HCT116 (cell line): ENCODE data around the gene EIF1AD. TPM values are rescaled to one million over a fixed set of nuclear protein-coding genes. Genes with fewer than 3 reads are reported as not detected.

Experiments used
- ATAC-seq: fragments of 200-7000 bp; cut with Tn5 transposase; 2 replicates; pipeline ENCODE4 v1.9.1; 2020; ENCODE audit warnings: mild to moderate bottlenecking, moderate library complexity
- BruUV-seq: library from RNA; stranded (reverse); fragments of 400-500 nt; replicated peaks from 2 replicates; lab custom pipeline; 2021; lab: Mats Ljungman, UMichigan
- CTCF ChIA-PET: fragments of 300-600 bp; sonication (Branson Sonifier 250); formaldehyde crosslinking; loops from one replicate; lab custom pipeline; 2021; ENCODE audit warnings: antibody characterized with exemption; lab: Charles Lee
- POLR2A ChIA-PET: fragments of 300-600, 350-600 bp; sonication (Branson Sonifier 250); formaldehyde crosslinking; loops from one replicate; lab custom pipeline; 2021; ENCODE audit warnings: antibody characterized with exemption; lab: Charles Lee
- RAD21 ChIA-PET, 2 experiments: fragments of 300-600 bp; sonication (Branson Sonifier 250); formaldehyde crosslinking; loops; one replicate each; lab custom pipeline; 2023; ENCODE audit warnings: low total read pairs in 2 of 2; ENCODE audit not compliant: uncharacterized antibody in 2 of 2, unreplicated experiment in 2 of 2, low non-redundant PET in 1 of 2; lab: Charles Lee
- DNase-seq: peaks from one replicate; pipeline ENCODE4 v3.0.0-alpha.2; 2010; ENCODE audit warnings: low read depth, low spot score
- H2AFZ ChIP-seq: fragments of 200-600 bp; shearing (Covaris generic), sonication (generic); 2 replicates; pipeline ENCODE4 v1.6.1; 2017; ENCODE audit warnings: low read depth, mixed run types, mixed read lengths, antibody characterized with exemption, low read length; ENCODE audit not compliant: poor library complexity, severe bottlenecking
- H3K27ac ChIP-seq: 2 replicates; pipeline ENCODE4 v1.5.1; 2012; ENCODE audit warnings: low read depth, low read length
- H3K27me3 ChIP-seq: fragments of 200-600 bp; sonication (generic); 2 replicates; pipeline ENCODE4 v1.6.1; 2016; ENCODE audit warnings: mixed run types, low read length, mixed read lengths; ENCODE audit not compliant: insufficient read depth
- H3K36me3 ChIP-seq, 2 experiments: fragments of 200-500 bp in 1 of 2; fragments of 200-600 bp in 1 of 2; sonication (Bioruptor generic) in 1 of 2; sonication (generic) in 1 of 2; 2 replicates each; pipeline versions ENCODE4 v1.5.1 to v1.6.1; 2014 to 2016; ENCODE audit warnings: low read length in 2 of 2, inconsistent platforms in 1 of 2, mixed read lengths in 1 of 2, mixed run types in 1 of 2; ENCODE audit not compliant: insufficient read depth in 2 of 2, control insufficient read depth in 1 of 2
- H3K4me1 ChIP-seq, 2 experiments: fragments of 200-600 bp in 1 of 2; sonication (generic) in 1 of 2; 2 replicates each; pipeline versions ENCODE4 v1.5.1 to v1.6.1; 2012 to 2017; ENCODE audit warnings: low read length in 2 of 2, inconsistent platforms in 1 of 2, mild to moderate bottlenecking in 1 of 2, mixed read lengths in 1 of 2, mixed run types in 1 of 2, moderate library complexity in 1 of 2; ENCODE audit not compliant: insufficient read depth in 2 of 2, control insufficient read depth in 1 of 2
- H3K4me2 ChIP-seq: fragments of 200-600 bp; sonication (generic); 2 replicates; pipeline ENCODE4 v1.6.1; 2017; ENCODE audit warnings: mixed run types, low read length, mixed read lengths
- H3K4me3 ChIP-seq, 2 experiments: fragments of 200-600 bp in 1 of 2; sonication (generic) in 1 of 2; replicated peaks in 1 of 2; 2 replicates each; pipeline ENCODE4 v1.5.1; 2011 to 2016; ENCODE audit warnings: low read length in 2 of 2, control low read depth in 1 of 2, low read depth in 1 of 2, mild to moderate bottlenecking in 1 of 2, mixed read lengths in 1 of 2, mixed run types in 1 of 2
- H3K79me2 ChIP-seq: fragments of 200-600 bp; sonication (generic); 2 replicates; pipeline ENCODE4 v1.6.1; 2017; ENCODE audit warnings: mild to moderate bottlenecking, mixed run types, low read length, moderate library complexity, mixed read lengths; ENCODE audit not compliant: insufficient read depth
- H3K9ac ChIP-seq: fragments of 200-600 bp; sonication (generic); 2 replicates; pipeline ENCODE4 v1.6.1; 2016; ENCODE audit warnings: low read length, mixed read lengths
- H3K9me2 ChIP-seq: fragments of 200-600 bp; sonication (generic), shearing (Covaris generic); 2 replicates; pipeline ENCODE4 v1.6.1; 2017; ENCODE audit warnings: mixed run types, mild to moderate bottlenecking, moderate library complexity; ENCODE audit not compliant: insufficient read depth
- H3K9me3 ChIP-seq, 2 experiments: fragments of 200-500 bp in 1 of 2; fragments of 200-600 bp in 1 of 2; sonication (Bioruptor generic) in 1 of 2; sonication (generic) in 1 of 2; 2 replicates each; pipeline ENCODE4 v1.6.1; 2014 to 2017; ENCODE audit warnings: low read length in 2 of 2, mixed read lengths in 2 of 2, inconsistent platforms in 1 of 2, low read depth in 1 of 2, mild to moderate bottlenecking in 1 of 2, mixed run types in 1 of 2, moderate library complexity in 1 of 2; ENCODE audit not compliant: control insufficient read depth in 1 of 2, insufficient read depth in 1 of 2
- H4K20me1 ChIP-seq: fragments of 200-600 bp; sonication (generic), shearing (Covaris generic); 2 replicates; pipeline ENCODE4 v1.6.1; 2017; ENCODE audit warnings: mixed run types, mild to moderate bottlenecking, moderate library complexity; ENCODE audit not compliant: insufficient read depth
- CEBPB ChIP-seq: IDR thresholded peaks from 2 replicates; pipeline ENCODE4 v1.6.1; 2012; ENCODE audit warnings: low read depth
- EGR1 ChIP-seq: IDR thresholded peaks from 2 replicates; pipeline ENCODE4 v1.6.1; 2012; ENCODE audit warnings: low read depth
- FOSL1 ChIP-seq: IDR thresholded peaks from 2 replicates; pipeline ENCODE4 v1.6.1; 2012; ENCODE audit warnings: low read depth
- JUND ChIP-seq: IDR thresholded peaks from 2 replicates; pipeline ENCODE4 v1.6.1; 2012
- MAX ChIP-seq: IDR thresholded peaks from 2 replicates; pipeline ENCODE4 v1.6.1; 2012
- POLR2A ChIP-seq: IDR thresholded peaks from 2 replicates; pipeline ENCODE4 v1.7.0; 2011; ENCODE audit warnings: borderline replicate concordance; ENCODE audit not compliant: insufficient read depth, insufficient read length; ENCODE audit errors: extremely low read depth
- POLR2AphosphoS5 ChIP-seq: IDR thresholded peaks from 2 replicates; pipeline ENCODE4 v1.6.1; 2011; ENCODE audit warnings: mild to moderate bottlenecking, low read depth, low read length, moderate library complexity
- RAD21 ChIP-seq: IDR thresholded peaks from 2 replicates; pipeline ENCODE4 v1.6.1; 2012; ENCODE audit warnings: low read depth, mild to moderate bottlenecking
- SIN3A ChIP-seq: IDR thresholded peaks from 2 replicates; pipeline ENCODE4 v1.6.1; 2012; ENCODE audit warnings: low read depth
- SP1 ChIP-seq: IDR thresholded peaks from 2 replicates; pipeline ENCODE4 v1.6.1; 2012; ENCODE audit warnings: low read depth
- TCF7L2 ChIP-seq: IDR thresholded peaks from 2 replicates; pipeline ENCODE4 v1.7.0; 2011; ENCODE audit warnings: borderline replicate concordance, inconsistent platforms; ENCODE audit not compliant: insufficient read depth, insufficient read length; ENCODE audit errors: extremely low read depth
- YY1 ChIP-seq: IDR thresholded peaks from 2 replicates; pipeline ENCODE4 v1.6.1; 2011; ENCODE audit warnings: low read length, low read depth, moderate library complexity, mild to moderate bottlenecking; ENCODE audit not compliant: insufficient replicate concordance; ENCODE audit errors: extremely low read depth
- intact Hi-C: fragments of 100-400 bp; cut with micrococcal nuclease; formaldehyde crosslinking; loops from 2 replicates; pipeline ENCODE4 v1.10.0; 2022
- total RNA-seq: library from RNA; stranded (reverse); gene quantifications from one replicate; pipeline ENCODE4 v1.2.1, GENCODE V29; 2021; ENCODE audit not compliant: unreplicated experiment
- TF ChIP-seq, protein P1 (sequence below), 3 experiments: fragments of 200-600 bp in 1 of 3; sonication (generic) in 1 of 3; IDR thresholded peaks in 2 of 3; conservative IDR thresholded peaks in 1 of 3; 2 replicates each; pipeline ENCODE4 v1.5.1; 2012 to 2017; ENCODE audit warnings: low read depth in 2 of 3, low read length in 2 of 3, antibody characterized with exemption in 1 of 3, borderline replicate concordance in 1 of 3, control low read depth in 1 of 3, mild to moderate bottlenecking in 1 of 3, mixed read lengths in 1 of 3, mixed run types in 1 of 3, moderate library complexity in 1 of 3; ENCODE audit not compliant: insufficient read depth in 1 of 3
- TF ChIP-seq, protein P2 (sequence below): IDR thresholded peaks from 2 replicates; pipeline ENCODE4 v1.6.1; 2011; ENCODE audit warnings: mild to moderate bottlenecking, low read length, moderate library complexity; ENCODE audit not compliant: insufficient replicate concordance; ENCODE audit errors: extremely low read depth

The EIF1AD gene
- total RNA-seq, 1 experiment from 2014 or later = 45.5 TPM

DNA sequence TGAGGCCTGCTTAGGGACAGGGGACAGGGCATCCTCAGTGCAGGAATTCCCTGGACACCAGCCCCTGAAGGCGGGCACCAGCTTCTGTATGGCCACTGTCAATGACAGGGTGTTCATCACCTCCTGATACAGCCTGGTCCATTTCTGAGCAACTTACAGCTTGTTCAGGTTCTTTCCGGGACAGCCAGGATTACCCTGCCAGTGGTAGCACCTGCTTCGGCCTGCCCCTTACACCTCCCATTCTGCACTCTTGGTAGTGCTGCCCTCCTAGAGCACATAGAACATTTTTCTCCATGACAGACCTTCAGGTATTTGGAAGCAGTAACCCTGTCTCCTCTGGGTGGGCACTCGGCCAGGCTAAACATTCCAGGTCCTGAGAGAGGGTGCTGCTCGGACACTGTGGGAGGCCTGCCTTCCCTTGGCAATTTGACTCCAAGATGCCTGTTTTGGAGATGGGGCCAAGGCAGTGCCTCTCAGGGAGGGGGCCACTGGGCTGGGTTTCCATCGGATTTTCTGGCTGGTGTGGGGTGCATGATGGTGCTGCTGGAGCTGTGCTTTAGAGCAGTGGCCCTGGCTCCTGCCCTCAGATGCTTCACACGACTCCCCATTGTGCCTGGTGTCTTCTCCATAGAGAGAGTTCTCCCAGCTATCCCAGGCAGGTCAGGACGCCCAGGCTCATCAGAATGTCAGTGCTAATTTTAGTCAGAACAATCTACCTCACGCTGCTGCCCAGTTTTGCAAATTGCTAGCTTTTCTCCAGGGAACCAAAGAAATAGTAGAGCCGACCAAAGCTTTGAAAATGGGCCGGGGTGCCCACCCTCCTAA, 45.8 kb upstream of the EIF1AD start:
- ATAC-seq (no peak), DNase-seq (no peak)
- Histone ChIP-seq H3K9me3 (no peaks in the 10 kb centered on the region), H3K36me3 (no peaks in the 10 kb centered on the region), H3K79me2 (peaks cover 6% of the 10 kb centered on the region), H3K27ac (no peak overlapping the region), H3K27me3 (no peaks in the 10 kb centered on the region), H4K20me1 (no peaks in the 10 kb centered on the region), H3K9ac (no peak overlapping the region), H3K4me2 (no peak overlapping the region), H3K4me3 (no peak overlapping the region), H3K9me2 (no peaks in the 10 kb centered on the region), H2AFZ (no peak overlapping the region), H3K4me1 (peaks cover 16 to 23% of the 10 kb centered on the region in 2 experiments)
- ChIA-PET CTCF (no interaction called here), POLR2A (no interaction called here), RAD21 (interaction anchor here in 1 of 2 experiments (0.5 kb wide), 1 partner anchor 388 kb away, joined by 3 read pairs; no protein-coding TSS in a partner anchor)
- intact Hi-C loops = no loop called here
- TF ChIP-seq SP1 = no peak
- no peak for TF ChIP-seq YY1
- TF ChIP-seq CEBPB = no peak
- no peak for TF ChIP-seq FOSL1
- TF ChIP-seq POLR2A = no peak
- TF ChIP-seq, protein P1, sequence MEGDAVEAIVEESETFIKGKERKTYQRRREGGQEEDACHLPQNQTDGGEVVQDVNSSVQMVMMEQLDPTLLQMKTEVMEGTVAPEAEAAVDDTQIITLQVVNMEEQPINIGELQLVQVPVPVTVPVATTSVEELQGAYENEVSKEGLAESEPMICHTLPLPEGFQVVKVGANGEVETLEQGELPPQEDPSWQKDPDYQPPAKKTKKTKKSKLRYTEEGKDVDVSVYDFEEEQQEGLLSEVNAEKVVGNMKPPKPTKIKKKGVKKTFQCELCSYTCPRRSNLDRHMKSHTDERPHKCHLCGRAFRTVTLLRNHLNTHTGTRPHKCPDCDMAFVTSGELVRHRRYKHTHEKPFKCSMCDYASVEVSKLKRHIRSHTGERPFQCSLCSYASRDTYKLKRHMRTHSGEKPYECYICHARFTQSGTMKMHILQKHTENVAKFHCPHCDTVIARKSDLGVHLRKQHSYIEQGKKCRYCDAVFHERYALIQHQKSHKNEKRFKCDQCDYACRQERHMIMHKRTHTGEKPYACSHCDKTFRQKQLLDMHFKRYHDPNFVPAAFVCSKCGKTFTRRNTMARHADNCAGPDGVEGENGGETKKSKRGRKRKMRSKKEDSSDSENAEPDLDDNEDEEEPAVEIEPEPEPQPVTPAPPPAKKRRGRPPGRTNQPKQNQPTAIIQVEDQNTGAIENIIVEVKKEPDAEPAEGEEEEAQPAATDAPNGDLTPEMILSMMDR (IDR thresholded peaks at IDR 0.05 in 2 of 3, conservative IDR thresholded peaks at IDR 0.05 in 1 of 3; ENCODE audit: borderline replicate concordance in 1 of 3, insufficient read depth in 1 of 3, low read depth in 2 of 3, low read length in 2 of 3) = no peak
- TF ChIP-seq EGR1 = no peak
- TF ChIP-seq, protein P2, sequence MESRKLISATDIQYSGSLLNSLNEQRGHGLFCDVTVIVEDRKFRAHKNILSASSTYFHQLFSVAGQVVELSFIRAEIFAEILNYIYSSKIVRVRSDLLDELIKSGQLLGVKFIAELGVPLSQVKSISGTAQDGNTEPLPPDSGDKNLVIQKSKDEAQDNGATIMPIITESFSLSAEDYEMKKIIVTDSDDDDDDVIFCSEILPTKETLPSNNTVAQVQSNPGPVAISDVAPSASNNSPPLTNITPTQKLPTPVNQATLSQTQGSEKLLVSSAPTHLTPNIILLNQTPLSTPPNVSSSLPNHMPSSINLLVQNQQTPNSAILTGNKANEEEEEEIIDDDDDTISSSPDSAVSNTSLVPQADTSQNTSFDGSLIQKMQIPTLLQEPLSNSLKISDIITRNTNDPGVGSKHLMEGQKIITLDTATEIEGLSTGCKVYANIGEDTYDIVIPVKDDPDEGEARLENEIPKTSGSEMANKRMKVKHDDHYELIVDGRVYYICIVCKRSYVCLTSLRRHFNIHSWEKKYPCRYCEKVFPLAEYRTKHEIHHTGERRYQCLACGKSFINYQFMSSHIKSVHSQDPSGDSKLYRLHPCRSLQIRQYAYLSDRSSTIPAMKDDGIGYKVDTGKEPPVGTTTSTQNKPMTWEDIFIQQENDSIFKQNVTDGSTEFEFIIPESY = no peak
- no peak for TF ChIP-seq TCF7L2
- TF ChIP-seq SIN3A = no peak
- no peak for TF ChIP-seq POLR2AphosphoS5
- TF ChIP-seq MAX = no peak
- TF ChIP-seq RAD21 = no peak
- TF ChIP-seq JUND = no peak
- BruUV-seq = no TSS peak
